ENCODE measurements around the gene ADARB2. TPM values are rescaled to one million over a fixed set of nuclear protein-coding genes. Genes with fewer than 3 reads are reported as not detected.

The ADARB2 gene
- total and polyA plus RNA-seq, 4 donors: 0.55 to 0.70 (median 0.59) TPM; not detected in 1

DNA sequence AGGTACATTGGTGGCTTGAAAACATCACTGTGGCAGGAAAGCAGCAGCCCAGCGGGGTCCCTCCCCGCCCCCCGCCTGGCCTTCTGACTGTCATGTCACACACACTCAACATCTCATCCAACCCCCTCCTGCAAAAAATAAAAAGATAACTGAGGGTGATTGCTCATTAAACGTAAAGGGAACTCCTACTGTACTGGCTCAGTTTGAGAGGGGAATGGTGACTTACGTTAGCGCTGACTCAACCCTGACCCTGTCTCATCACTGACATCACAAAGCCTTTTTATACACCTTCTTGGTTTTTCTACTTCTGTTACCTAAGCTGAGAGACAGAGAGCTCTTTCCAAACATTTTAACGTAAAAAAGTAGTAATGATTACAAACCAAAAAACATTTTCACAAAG lies 48.8 kb downstream of the ADARB2 start:
- TF ChIP-seq HNF4A (conservative IDR thresholded peaks at IDR 0.05) (no peak), EGR1 (IDR thresholded peaks at IDR 0.05; ENCODE audit: low read depth in 2 of 2) (no peak), GABPA (IDR thresholded peaks at IDR 0.05 in 1 of 2, conservative IDR thresholded peaks at IDR 0.05 in 1 of 2) (no peak), YY1 (IDR thresholded peaks at IDR 0.05) (no peak), JUND (IDR thresholded peaks at IDR 0.05) (no peak), FOXA1 (IDR thresholded peaks at IDR 0.05) (no peak), HNF4G (IDR thresholded peaks at IDR 0.05) (no peak), RAD21 (IDR thresholded peaks at IDR 0.05) (no peak), SP1 (IDR thresholded peaks at IDR 0.05) (no peak), RXRA (IDR thresholded peaks at IDR 0.05) (no peak), FOXA2 (IDR thresholded peaks at IDR 0.05) (no peak), TAF1 (conservative IDR thresholded peaks at IDR 0.05) (no peak), NR2F2 (IDR thresholded peaks at IDR 0.05) (no peak)
- TF ChIP-seq, protein P1, sequence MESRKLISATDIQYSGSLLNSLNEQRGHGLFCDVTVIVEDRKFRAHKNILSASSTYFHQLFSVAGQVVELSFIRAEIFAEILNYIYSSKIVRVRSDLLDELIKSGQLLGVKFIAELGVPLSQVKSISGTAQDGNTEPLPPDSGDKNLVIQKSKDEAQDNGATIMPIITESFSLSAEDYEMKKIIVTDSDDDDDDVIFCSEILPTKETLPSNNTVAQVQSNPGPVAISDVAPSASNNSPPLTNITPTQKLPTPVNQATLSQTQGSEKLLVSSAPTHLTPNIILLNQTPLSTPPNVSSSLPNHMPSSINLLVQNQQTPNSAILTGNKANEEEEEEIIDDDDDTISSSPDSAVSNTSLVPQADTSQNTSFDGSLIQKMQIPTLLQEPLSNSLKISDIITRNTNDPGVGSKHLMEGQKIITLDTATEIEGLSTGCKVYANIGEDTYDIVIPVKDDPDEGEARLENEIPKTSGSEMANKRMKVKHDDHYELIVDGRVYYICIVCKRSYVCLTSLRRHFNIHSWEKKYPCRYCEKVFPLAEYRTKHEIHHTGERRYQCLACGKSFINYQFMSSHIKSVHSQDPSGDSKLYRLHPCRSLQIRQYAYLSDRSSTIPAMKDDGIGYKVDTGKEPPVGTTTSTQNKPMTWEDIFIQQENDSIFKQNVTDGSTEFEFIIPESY (IDR thresholded peaks at IDR 0.05): no peak
- TF ChIP-seq, protein P2, sequence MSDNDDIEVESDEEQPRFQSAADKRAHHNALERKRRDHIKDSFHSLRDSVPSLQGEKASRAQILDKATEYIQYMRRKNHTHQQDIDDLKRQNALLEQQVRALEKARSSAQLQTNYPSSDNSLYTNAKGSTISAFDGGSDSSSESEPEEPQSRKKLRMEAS (IDR thresholded peaks at IDR 0.05): no peak
- TF ChIP-seq, protein P3, sequence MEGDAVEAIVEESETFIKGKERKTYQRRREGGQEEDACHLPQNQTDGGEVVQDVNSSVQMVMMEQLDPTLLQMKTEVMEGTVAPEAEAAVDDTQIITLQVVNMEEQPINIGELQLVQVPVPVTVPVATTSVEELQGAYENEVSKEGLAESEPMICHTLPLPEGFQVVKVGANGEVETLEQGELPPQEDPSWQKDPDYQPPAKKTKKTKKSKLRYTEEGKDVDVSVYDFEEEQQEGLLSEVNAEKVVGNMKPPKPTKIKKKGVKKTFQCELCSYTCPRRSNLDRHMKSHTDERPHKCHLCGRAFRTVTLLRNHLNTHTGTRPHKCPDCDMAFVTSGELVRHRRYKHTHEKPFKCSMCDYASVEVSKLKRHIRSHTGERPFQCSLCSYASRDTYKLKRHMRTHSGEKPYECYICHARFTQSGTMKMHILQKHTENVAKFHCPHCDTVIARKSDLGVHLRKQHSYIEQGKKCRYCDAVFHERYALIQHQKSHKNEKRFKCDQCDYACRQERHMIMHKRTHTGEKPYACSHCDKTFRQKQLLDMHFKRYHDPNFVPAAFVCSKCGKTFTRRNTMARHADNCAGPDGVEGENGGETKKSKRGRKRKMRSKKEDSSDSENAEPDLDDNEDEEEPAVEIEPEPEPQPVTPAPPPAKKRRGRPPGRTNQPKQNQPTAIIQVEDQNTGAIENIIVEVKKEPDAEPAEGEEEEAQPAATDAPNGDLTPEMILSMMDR (IDR thresholded peaks at IDR 0.05; ENCODE audit: low read depth, low read length, missing input control): no peak
- TF ChIP-seq, protein P4, sequence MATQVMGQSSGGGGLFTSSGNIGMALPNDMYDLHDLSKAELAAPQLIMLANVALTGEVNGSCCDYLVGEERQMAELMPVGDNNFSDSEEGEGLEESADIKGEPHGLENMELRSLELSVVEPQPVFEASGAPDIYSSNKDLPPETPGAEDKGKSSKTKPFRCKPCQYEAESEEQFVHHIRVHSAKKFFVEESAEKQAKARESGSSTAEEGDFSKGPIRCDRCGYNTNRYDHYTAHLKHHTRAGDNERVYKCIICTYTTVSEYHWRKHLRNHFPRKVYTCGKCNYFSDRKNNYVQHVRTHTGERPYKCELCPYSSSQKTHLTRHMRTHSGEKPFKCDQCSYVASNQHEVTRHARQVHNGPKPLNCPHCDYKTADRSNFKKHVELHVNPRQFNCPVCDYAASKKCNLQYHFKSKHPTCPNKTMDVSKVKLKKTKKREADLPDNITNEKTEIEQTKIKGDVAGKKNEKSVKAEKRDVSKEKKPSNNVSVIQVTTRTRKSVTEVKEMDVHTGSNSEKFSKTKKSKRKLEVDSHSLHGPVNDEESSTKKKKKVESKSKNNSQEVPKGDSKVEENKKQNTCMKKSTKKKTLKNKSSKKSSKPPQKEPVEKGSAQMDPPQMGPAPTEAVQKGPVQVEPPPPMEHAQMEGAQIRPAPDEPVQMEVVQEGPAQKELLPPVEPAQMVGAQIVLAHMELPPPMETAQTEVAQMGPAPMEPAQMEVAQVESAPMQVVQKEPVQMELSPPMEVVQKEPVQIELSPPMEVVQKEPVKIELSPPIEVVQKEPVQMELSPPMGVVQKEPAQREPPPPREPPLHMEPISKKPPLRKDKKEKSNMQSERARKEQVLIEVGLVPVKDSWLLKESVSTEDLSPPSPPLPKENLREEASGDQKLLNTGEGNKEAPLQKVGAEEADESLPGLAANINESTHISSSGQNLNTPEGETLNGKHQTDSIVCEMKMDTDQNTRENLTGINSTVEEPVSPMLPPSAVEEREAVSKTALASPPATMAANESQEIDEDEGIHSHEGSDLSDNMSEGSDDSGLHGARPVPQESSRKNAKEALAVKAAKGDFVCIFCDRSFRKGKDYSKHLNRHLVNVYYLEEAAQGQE (IDR thresholded peaks at IDR 0.05): no peak
- TF ChIP-seq, protein P5, sequence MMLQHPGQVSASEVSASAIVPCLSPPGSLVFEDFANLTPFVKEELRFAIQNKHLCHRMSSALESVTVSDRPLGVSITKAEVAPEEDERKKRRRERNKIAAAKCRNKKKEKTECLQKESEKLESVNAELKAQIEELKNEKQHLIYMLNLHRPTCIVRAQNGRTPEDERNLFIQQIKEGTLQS (IDR thresholded peaks at IDR 0.05): no peak
- Histone ChIP-seq H3K36me3 (ENCODE audit: control insufficient read depth in 4 of 4, insufficient read depth in 3 of 4, low read depth in 1 of 4, low read length in 3 of 4) (no peaks in the 10 kb centered on the region), H3K27me3 (ENCODE audit: control insufficient read depth in 4 of 4, insufficient read depth in 4 of 4, low read length in 3 of 4) (peaks cover 0 to 3% (median 0%) of the 10 kb centered on the region in 4 donors), H3K27ac (ENCODE audit: low read depth in 1 of 2, low read length in 2 of 2) (no peak overlapping the region), H3K4me1 (ENCODE audit: control insufficient read depth in 4 of 4, insufficient read depth in 4 of 4, low read length in 3 of 4) (no peaks in the 10 kb centered on the region), H3K4me3 (ENCODE audit: low read depth in 1 of 3, low read length in 3 of 3) (no peak overlapping the region), H3K9ac (ENCODE audit: low read depth in 1 of 2, low read length in 2 of 2) (no peak overlapping the region), H3K9me3 (ENCODE audit: control insufficient read depth in 4 of 4, low read length in 3 of 4) (peaks cover 0 to 3% (median 0%) of the 10 kb centered on the region in 4 donors)
- DNase-seq (ENCODE audit: low spot score): no peak
- WGBS: 76% methylated on average over 7 of the region's 7 CpGs
